SHP77 treated with DMSO at 0.1 percent for 48 hours (cell line): ENCODE results near the gene MOK.
"Not testable (repeated sequence)": the region's sequence is repeated elsewhere in the genome, so short reads cannot be mapped to it uniquely, and the experiment has no call there.

Experiments
- DNase-seq: peaks from one replicate; lab custom pipeline; 2025; lab: John Stamatoyannopoulos, UW

The MOK gene, protein sequence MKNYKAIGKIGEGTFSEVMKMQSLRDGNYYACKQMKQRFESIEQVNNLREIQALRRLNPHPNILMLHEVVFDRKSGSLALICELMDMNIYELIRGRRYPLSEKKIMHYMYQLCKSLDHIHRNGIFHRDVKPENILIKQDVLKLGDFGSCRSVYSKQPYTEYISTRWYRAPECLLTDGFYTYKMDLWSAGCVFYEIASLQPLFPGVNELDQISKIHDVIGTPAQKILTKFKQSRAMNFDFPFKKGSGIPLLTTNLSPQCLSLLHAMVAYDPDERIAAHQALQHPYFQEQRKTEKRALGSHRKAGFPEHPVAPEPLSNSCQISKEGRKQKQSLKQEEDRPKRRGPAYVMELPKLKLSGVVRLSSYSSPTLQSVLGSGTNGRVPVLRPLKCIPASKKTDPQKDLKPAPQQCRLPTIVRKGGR

DNA sequence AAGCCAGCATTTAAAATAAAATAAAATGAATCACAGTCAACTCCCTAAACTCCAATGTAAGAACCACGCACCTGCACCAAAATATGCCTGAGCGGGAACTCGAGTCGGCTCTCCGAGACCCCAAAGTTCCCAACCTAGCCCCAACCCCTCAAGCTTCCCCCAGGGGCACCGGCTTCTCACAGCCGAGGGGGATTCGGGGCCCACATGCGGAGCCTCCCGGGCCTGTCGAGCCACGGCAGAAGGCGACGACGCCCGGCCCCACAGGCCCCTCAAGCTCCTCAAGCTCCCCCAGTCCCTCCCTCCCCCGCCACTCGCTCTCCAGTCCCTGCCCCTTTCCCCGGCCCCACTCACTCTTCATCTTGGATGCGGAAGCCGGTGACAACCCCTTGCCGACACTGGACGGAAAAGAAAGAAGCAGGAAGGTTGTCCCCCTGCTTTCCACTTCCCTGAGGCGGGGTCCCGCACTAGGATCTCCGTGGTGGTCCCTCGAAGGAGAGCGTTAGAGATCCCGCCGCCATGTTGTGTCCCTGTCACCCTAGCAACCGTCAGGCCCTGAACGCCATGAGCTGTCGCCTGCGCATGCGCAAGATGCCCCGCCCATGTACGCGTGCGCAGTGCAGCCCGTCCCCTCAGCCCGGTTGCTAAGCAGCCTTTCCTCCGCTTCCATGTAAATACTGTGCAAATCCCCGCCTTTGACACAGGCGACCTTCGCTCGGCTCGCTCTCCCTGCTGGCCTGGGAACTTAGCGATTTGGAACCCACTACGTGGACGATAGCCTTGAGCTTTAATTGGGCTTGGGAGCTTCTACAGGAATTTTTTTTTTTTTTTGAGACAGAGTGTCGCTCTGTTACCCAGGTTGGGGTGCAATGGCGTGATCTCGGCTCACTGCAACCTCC is at the start of gene MOK:
Gene MOK (minus strand): TSS at position 554 of the 896 bp plus-strand sequence. CDS start 196 bp downstream, at position 358.
- peak; percentile 84 for DNase-seq

DNA sequence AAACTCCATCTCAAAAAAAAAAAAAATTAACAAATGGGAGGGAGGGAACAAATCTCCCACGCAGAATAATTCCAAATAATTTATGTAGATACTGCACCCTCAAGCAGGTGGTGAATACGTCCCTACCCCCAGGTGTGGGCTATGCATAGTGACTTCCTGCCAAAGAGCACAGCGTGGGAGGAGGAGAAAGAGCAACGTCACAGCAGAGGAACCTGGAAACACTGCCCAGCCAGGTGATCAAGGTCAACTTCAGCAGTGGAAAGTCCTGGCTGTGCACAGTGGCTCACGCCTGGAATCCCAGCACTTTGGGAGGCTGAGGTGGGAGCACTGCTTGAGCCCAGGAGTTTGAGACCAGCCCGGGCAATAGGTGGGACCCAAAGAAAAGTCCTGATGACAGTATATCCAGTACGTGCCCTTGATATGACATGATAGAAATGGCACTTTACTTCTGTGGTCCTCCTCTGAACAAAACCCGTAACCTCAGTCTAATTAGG is 48.2 kb upstream of the MOK start:
- DNase-seq = no peak

DNA sequence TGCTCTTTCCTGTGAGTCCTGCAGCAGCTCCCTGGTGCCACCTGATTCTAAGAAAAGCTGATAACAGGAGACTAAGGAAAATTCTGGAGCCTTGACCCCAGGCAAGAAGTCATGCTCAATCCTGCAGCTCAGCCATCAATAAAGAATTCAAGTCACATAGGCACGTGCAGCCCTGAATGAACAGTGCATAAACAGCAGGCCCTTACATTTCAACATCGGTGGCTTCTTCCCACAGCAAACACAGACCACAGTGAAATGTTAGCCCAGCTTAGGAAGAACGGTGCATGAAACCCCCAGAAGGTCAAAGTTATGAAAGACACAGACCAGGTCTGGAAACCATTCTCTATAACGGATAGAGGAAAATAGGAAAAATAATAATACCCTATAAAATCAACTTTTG is 47.2 kb upstream of the MOK start:
- DNase-seq = no peak

DNA sequence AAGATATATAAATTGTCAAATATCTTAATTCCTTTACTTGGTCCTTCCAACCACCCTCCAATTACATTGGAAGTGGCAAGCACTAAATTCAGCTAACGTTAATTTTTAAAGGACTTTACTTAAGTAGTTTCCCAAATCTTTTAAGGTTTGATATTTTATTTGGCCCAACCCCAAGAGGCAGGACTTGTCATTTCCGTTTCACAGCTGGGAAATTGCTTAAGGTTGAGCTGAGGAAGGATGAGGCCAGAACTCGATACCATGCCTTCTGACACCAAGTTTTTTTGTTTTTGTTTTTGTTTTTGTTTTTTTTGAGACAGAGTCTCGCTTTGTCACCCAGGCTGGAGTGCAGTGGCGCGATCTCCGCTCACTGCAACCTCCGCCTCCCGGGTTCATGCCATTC is 46.6 kb upstream of the MOK start:
- not testable (repeated sequence) for DNase-seq

DNA sequence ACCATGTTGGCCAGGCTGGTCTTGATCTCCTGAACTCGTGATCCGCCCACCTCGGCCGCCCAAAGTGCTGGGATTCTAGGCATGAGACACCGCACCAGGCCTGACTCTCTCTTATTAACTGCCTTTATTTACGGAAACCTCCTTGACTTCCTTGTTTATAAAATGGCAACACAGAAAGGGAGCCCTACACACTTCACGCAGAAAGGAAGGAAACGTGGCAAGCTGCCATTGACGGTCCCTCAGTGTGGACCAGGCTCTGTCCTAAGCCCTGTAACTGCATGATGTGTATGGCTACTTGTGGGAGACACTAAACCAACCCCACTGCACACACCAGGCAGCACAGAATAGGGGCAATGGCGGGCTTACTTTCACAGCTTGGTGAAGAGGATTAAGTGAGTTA is 46.1 kb upstream of the MOK start:
- DNase-seq = no peak

DNA sequence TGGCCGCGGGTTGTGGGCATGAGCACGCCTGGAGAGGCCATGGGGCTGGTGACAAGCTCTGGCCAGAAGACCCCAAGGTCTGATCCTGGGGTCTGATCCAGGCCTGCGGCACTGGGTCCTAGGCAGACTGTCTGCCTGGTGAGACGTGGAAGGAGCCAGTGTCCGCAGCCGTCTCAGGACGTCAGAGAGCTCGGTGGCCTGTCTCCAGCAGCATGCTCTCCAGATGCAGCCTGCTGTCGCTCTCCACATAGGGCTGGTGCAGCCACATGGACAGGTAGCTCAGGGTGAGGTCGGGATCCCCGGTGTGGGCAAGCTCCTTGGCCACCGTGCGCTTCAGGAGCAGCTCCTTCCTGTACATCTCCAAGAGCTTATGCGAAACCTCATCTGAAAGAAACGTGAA is 43.4 kb upstream of the MOK start:
- no peak for DNase-seq

DNA sequence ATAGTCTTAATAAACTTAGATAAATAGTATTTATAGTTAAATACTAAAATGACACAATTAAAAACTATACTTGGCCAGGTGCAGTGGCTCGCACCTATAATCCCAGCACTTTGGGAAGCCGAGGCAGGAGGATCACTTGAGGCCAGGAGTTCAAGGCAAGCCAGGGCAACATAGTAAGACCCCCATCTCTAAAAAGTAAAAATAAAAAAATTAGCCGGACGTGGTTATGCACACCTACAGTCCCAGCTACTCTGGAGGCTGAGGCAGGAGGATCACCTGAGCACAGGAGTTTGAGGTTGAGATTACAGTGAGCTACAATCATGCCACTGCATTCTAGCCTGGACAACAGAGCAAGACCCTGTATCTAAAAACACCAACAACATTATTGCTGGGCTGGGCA is 41.7 kb upstream of the MOK start:
- DNase-seq = no peak

DNA sequence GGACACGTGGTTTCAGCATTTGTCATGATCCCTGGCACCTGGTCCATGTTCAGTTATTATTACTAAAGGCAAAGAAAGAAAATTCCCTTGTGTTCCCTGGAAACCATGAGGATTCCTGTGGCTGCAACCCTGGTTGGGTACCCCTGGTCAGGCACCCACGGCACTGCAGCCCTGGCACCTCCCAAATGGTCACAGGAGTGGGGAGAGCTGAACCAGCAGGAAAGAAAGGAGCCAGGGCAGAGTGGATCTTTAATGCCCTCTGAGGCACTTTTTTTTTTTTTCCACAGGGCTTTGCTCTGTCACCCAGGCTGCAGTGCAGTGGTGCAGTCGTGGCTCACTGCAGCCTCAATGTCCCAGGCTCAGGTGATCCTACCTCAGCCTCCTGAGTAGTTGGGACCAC is 40.3 kb upstream of the MOK start:
- no peak for DNase-seq

DNA sequence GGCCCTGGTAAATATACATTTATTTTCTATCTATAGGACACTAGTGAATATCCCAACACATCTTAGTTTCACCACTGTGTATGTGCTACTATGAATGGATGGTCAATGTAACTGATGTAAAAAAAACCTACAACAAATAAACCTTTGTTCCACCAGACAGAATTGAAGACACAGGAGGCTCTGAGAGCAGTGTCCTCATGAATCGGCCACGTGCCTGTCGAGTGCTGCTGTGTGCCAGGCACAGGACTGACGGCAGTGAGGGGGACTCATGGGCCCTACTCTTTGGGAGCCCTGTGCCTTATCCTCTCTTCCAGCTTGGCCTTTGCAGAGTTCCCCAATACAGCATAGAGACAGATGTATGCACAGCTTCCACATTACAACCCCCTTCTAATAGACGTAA is 39.5 kb upstream of the MOK start:
- no peak for DNase-seq

DNA sequence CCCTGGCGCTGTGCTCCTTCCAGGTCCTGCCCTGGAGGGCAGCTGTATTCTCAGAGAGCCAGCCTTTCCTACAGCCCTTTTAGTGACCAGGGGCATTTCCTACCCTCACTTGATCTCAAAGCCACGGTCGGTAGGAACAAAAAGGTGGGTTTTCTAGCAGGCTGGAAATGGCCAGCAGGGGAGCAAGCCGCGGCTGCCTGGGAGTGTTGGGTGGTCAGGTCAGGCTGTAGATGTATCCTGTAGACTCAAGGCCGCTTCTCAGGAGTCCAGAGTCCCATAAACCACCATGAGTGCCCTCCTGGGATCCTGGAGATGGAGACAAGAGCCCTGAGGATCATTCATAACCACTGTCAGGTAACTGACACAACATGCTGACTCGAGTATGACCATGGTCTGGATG is 39.1 kb upstream of the MOK start:
- no peak for DNase-seq

DNA sequence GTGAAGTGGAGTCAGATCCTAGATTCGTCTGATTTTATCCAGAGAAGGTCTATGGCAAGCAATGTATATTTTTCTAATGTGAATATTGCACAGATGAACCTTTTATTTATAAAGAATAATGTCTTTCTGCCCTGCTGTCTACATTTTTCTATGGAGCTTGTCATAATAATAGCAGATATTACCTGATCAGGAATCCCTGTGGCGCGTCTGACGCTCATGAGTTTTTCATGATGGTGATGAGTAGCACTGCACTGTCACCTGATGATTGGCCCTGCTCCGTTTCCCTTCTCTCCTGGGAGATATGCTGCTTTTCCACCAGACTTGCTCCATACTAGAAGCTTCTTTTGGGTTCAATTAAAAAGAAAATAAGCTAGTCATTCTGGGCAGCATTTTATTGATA is 37.3 kb upstream of the MOK start:
- no peak for DNase-seq

DNA sequence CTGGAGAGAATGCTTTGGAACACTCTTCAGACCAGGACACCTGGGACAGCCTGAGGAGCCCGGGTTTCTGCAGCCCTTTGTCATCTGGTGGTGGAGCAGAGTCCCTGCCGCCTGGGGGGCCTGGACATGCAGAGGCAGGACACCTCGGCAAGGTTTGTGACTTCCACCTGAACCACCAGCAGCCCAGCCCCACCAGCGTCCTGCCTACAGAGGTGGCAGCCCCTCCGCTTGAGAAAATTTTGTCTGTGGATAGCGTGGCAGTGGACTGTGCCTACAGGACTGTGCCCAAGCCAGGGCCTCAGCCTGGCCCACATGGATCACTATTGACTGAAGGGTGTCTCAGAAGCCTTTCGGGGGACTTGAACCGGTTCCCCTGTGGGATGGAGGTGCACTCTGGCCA is 36.6 kb upstream of the MOK start:
- DNase-seq = no peak

DNA sequence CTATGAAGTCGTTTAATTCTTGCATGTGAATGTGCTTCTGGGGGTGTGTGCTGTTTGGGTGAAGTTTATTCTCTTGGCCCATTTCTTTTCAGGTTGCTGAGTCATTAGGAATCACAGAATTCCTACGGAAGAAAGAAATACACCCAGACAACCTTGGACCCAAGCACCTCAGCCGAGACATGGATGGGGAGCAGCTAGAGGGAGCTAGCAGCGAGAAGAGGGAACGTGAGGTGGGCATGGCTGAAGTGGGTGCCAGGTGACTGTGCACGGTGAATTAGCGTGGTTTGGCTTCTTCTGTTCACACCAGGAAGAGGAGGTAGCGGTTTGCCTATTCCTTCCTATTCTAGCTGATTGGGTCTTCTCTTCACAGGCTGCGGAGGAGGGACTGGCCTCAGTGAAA is 33.8 kb upstream of the MOK start:
- DNase-seq = no peak

DNA sequence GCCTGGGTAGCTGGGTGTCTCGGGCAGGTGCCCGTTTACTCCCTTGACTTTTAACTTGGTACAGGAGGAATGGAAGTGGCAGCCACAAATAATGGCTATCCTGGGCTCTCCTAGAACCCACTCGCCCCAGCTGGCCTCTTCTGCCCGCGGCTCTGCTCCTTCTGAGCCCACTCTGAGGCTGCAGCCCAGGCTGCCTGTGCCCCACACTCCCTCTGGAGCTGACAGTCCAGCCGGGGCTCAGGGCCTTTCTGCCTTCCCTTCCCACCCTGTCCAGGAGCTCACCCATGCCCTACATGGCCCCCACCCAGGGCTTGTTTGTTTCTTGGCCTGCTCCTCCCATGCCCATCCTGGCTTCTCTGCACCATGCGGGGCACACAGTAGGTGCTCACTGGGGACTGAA is 30.2 kb upstream of the MOK start:
- no peak for DNase-seq

DNA sequence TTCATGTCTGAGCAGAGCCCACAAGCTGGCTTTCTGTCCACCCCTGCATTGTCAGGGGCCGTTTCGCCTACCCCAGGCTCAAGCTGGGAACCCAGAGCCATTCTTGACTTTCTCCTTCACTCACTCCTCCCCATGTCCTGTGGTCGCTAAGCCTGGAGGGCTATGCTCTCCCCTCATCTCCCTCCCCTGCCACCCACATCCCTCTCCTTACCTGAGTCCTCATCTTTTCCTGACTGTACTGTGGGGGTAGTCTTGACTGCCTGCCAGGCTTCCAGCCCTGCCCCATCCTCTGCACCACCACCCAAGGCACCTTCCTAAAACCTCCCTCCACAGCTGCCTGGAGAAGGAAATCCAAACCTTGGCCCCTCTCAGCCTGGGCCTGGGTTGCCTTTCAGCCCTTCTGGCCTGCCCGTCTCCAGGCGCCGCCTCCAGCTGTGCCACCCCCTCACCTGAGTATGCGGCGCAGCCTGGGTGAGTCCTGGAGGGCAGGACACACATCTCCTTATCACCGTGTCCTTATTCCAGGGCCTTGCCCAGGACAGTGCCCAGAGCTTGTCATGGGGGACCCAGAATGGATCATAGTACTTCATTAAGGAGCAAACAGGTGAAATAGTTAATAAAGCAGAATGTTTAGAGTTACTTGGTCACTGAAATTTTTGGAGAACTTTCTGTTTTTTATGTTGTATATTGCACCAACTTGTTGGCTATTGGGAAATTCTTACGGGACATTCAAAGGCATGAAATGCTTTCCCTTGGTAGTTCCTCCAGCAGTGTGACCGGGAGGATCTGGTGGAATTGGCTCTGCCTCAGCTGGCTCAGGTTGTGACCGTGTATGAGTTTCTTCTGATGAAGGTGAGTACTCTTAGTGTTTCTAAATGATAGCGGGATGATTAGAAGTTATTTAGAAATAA is 29.1 kb upstream of the MOK start:
- DNase-seq = no peak

DNA sequence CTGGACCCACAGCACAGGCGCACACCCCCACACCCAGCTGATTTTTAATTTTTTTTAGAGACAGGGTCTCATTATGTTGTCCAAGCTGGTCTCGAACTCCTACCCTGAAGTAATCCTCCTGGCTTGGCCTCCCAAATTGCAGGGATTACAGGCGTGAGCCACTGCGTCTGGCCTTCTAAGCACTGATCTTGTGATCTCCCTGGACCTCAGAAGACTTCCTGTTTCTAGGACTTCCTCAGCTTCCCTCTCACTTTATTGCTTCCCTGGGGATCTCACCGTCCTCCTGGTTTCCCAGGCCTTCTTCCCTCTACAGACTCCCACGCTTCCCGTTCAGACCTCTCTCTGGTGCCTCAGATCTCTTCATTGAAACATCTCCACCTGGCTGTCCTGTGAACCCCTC is 28.4 kb upstream of the MOK start:
- no peak for DNase-seq

DNA sequence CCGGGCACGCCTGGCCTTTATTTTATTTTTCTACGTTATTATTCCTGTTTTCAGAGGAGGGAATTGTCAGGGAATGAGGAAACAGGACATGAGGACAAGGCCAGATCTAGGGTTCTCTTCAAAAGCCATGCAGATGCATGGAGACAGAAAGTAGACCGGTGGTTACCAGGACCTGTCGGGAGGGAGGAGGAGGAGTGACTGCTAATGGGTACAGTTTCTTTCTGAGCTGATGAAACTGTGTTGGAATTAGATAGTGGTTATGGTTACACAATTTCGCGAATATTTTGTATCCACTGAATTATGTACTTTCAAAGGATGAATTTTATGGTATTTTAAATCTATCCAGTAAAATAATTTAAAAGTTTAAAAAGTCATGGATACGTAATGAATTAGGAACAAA is 25.8 kb upstream of the MOK start:
- DNase-seq = no peak

DNA sequence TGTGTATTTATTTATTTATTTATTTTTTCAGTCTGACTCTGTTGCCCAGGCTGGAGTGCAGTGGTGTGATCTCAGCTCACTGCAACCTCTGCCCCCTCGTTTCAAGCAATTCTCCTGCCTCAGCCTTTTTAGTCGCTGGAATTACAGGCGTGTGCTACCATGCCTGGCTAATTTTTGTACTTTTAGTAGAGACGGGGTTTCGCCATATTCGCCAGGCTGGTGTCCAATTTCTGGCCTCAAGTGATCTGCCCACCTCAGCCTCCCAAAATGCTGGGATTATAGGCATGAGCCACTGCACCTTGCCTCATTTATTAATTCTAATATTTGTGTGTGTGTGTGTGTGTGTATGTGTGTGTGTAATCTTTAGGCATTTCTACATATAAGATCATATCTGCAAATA is 24.4 kb upstream of the MOK start:
- DNase-seq = not testable (repeated sequence)

DNA sequence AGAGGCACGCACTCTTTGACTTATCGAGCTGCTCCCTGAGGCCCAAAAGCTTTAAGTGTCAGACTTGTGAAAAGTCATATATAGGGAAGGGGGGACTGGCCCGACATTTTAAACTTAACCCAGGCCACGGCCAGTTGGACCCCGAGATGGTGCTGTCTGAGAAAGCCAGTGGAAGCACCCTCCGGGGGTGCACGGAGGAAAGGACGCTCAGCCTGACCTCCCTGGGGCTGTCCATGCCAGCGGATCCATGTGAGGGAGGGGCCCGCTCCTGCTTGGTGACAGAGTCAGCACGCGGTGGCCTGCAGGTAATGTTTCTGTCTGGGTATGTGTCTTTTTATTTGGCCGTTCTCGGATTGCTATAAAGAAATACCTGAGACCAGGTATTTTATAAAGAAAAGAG is 21.6 kb upstream of the MOK start:
- no peak for DNase-seq

DNA sequence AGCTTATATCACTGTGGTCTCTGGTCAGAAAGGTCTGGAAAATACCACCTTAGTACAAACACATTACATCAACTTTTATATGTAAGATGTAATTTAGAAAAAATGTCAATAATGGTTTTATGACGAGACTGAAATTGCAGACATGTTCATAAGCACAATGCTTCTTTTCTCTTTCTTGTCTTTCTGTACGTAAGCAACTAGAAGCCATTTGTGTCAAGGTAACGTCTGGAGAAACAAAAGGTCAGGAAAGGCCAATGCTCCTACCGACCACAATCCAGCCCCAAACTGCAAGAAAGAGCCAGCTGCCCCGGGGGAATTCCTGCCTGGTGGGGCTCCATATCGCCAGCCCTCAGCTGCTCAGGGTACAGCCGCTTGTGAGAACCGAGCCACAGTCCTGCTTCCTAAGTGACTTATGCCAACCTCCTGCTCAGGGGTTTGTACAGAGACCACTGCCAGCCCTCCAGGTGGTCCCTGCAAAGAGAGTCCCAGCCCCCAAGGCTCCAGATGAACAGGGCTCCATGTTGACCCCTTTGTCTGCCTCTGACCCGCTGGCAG is 20.9 kb upstream of the MOK start:
- no peak for DNase-seq

DNA sequence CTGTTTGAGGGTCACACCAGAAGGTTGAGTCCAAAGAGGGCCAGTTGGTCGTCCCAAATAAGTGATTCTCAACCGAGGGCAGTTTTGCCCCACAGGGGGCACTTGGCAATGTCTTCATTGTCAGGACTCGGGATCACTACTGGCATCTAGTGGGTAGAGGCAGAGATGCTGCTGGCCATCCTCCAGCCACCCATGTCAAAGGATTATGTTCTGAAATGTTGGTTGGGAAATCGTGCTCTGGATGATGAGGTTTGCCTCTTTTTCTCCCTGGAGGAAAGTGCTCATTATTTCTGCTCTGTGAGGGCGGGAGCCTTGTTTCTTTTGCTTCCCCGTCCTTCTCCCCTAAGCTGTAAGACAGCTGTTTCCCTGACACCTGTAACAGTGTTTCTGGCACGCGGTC is 18.1 kb upstream of the MOK start:
- no peak for DNase-seq
